C4-2B (cell line): Measurements from ENCODE around the gene ARID2.

Experiments
- H3K27ac ChIP-seq: fragments of 450-650 bp; 2 replicates; pipeline ENCODE4 v1.5.1; 2017
- CTCF ChIP-seq: fragments of 450-650 bp; conservative IDR thresholded peaks from 2 replicates; pipeline ENCODE4 v1.5.1; 2017; ENCODE audit warnings: mild to moderate bottlenecking
- ZFX ChIP-seq: fragments of 450-650 bp; IDR thresholded peaks from 2 replicates; pipeline ENCODE4 v1.6.1; 2017

ARID2 gene

GRCh38 chr12:45704968-45705367, 24.5 kb upstream of the ARID2 start:
- no peak overlapping the region for H3K27ac ChIP-seq
- no peak for TF ChIP-seq ZFX
- TF ChIP-seq CTCF = no peak

GRCh38 chr12:45705404-45705803, 24.1 kb upstream of the ARID2 start:
- TF ChIP-seq ZFX = no peak
- no peak overlapping the region for H3K27ac ChIP-seq

- H3K27ac ChIP-seq = no peak overlapping the region
- TF ChIP-seq CTCF (no peak), ZFX (no peak)
These were observed 22.2 kb upstream of the ARID2 start for GRCh38 chr12:45707241-45707857.

- H3K27ac ChIP-seq = no peak overlapping the region
- TF ChIP-seq CTCF (no peak), ZFX (no peak)
These were observed 21.1 kb upstream of the ARID2 start for GRCh38 chr12:45708363-45708762.

GRCh38 chr12:45708901-45709300, 20.6 kb upstream of the ARID2 start:
- TF ChIP-seq CTCF (no peak), ZFX (no peak)
- H3K27ac ChIP-seq = no peak overlapping the region

GRCh38 chr12:45712319-45712718, 17.2 kb upstream of the ARID2 start:
- TF ChIP-seq ZFX (no peak), CTCF (no peak)
- H3K27ac ChIP-seq = no peak overlapping the region

GRCh38 chr12:45713078-45713477, 16.4 kb upstream of the ARID2 start:
- no peak overlapping the region for H3K27ac ChIP-seq
- TF ChIP-seq CTCF = no peak
- no peak for TF ChIP-seq ZFX

- no peak overlapping the region for H3K27ac ChIP-seq
- TF ChIP-seq CTCF (no peak), ZFX (no peak)
These were observed 11.2 kb upstream of the ARID2 start for GRCh38 chr12:45718306-45718705.
